Endothelial cell of umbilical vein (primary cell): ENCODE data around the gene COL5A1.

ENCODE experiments used
- EZH2 ChIP-seq: IDR thresholded peaks from 2 replicates; pipeline ENCODE4 v1.6.1; 2012; ENCODE audit warnings: borderline replicate concordance, low read depth, mild to moderate bottlenecking, moderate library complexity, low read length, inconsistent platforms; ENCODE audit not compliant: severe bottlenecking
- POLR2A ChIP-seq: IDR thresholded peaks from 2 replicates; pipeline ENCODE4 v1.6.1; 2012; ENCODE audit warnings: low read depth, mild to moderate bottlenecking, control low read depth, low read length
- TF ChIP-seq, protein P1 (sequence below), 2 donors: IDR thresholded peaks; 1 replicate in 1 of 2; 2 replicates in 1 of 2; pipeline ENCODE4 v1.5.1; 2011; ENCODE audit warnings: low read length in 2 of 2, mild to moderate bottlenecking in 2 of 2, moderate library complexity in 2 of 2, control low read depth in 1 of 2, inconsistent platforms in 1 of 2, low read depth in 1 of 2; ENCODE audit not compliant: insufficient read depth in 1 of 2; ENCODE audit errors: extremely low read depth in 1 of 2

DNA sequence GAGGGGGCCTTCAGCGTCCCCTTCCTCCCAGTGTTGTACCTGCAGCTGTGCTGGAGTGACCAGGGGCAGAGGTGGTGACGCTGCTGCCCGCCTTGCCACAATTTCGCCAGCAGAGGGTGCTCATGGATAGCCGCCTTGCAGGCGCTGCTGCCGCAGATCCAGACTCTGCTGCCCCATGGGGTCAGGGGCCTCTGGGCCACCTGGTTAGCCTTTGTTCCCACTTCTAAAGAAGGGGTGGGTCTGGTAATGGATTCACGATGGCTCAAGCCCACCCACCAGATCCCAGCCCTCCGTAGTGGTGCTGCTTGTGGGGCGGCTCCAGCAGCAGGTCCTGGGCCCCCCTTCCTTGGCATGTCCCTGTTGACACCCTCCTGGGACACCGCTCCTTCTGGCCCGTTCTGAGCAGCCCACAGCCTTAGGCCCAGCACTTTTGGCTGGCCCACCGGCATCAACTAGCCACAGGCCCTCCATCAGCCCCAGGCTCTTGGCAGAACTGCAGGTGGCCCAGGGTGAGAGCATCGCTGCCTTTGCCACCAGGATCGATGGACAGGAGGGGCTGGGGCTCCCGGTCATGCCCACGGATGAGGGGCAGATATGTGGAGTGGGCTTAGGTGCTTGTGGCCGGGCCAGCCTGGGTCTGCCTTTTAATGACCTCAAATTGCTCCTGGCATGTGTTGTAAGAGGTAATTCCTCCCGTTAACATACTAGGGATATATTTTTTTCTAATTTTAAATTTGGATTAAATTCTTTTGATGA, 57.2 kb downstream of the COL5A1 start:
- TF ChIP-seq, protein P1, sequence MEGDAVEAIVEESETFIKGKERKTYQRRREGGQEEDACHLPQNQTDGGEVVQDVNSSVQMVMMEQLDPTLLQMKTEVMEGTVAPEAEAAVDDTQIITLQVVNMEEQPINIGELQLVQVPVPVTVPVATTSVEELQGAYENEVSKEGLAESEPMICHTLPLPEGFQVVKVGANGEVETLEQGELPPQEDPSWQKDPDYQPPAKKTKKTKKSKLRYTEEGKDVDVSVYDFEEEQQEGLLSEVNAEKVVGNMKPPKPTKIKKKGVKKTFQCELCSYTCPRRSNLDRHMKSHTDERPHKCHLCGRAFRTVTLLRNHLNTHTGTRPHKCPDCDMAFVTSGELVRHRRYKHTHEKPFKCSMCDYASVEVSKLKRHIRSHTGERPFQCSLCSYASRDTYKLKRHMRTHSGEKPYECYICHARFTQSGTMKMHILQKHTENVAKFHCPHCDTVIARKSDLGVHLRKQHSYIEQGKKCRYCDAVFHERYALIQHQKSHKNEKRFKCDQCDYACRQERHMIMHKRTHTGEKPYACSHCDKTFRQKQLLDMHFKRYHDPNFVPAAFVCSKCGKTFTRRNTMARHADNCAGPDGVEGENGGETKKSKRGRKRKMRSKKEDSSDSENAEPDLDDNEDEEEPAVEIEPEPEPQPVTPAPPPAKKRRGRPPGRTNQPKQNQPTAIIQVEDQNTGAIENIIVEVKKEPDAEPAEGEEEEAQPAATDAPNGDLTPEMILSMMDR (IDR thresholded peaks at IDR 0.05; ENCODE audit: extremely low read depth in 1 of 2, insufficient read depth in 1 of 2, low read depth in 1 of 2, low read length in 2 of 2) = peak; percentile 79 to 91
- TF ChIP-seq EZH2 (no peak), POLR2A (no peak)
